ENCODE results near the gene GGA2.
"Not testable (repeated sequence)": the region's sequence is repeated elsewhere in the genome, so short reads cannot be mapped to it uniquely, and the experiment has no call there.

Gene GGA2

GRCh38 chr16:23464196-23464595, 46.1 kb downstream of the GGA2 start:
- no peak for TF ChIP-seq CTCF (IDR thresholded peaks at IDR 0.05; ENCODE audit: low read depth, low read length)
- no peak for DNase-seq (ENCODE audit: low read depth in 2 of 2)
- no peak overlapping the region for H3K4me3 ChIP-seq (replicated peaks in 1 of 2; ENCODE audit: low read depth in 2 of 2, low read length in 2 of 2)

- DNase-seq (ENCODE audit: low read depth in 2 of 2): peak; percentile 40 to 93
- H3K4me3 ChIP-seq (replicated peaks in 1 of 2; ENCODE audit: low read depth in 2 of 2, low read length in 2 of 2): not testable (repeated sequence)
Observed at GRCh38 chr16:23462994-23463393, 47.3 kb downstream of the GGA2 start.

GRCh38 chr16:23453338-23454052, 56.8 kb downstream of the GGA2 start:
- peak overlapping the region; percentile 74 to 92 for H3K4me3 ChIP-seq (replicated peaks in 1 of 2; ENCODE audit: low read depth in 2 of 2, low read length in 2 of 2)
- no peak for DNase-seq (ENCODE audit: low read depth in 2 of 2)
- TF ChIP-seq CTCF (IDR thresholded peaks at IDR 0.05; ENCODE audit: low read depth, low read length): no peak

GRCh38 chr16:23452572-23453337, 57.5 kb downstream of the GGA2 start, which contains the start of gene COG7:
Gene COG7, minus strand, starts transcription at chr16:23453189. Its CDS starts 195 bp downstream, at chr16:23452994.
- peak within 1 kb of the TSS; percentile 74 to 92 for H3K4me3 ChIP-seq (replicated peaks in 1 of 2; ENCODE audit: low read depth in 2 of 2, low read length in 2 of 2)
- no peak for TF ChIP-seq CTCF (IDR thresholded peaks at IDR 0.05; ENCODE audit: low read depth, low read length)
- DNase-seq (ENCODE audit: low read depth in 2 of 2): peak; percentile 92

- TF ChIP-seq CTCF (IDR thresholded peaks at IDR 0.05; ENCODE audit: low read depth, low read length): no peak
- DNase-seq (ENCODE audit: low read depth in 2 of 2): peak in 1 of 2 donors; percentile 12
- peak overlapping the region; percentile 74 to 92 for H3K4me3 ChIP-seq (replicated peaks in 1 of 2; ENCODE audit: low read depth in 2 of 2, low read length in 2 of 2)
Observed at GRCh38 chr16:23452221-23452571, 58.1 kb downstream of the GGA2 start.

- no peak for TF ChIP-seq CTCF (IDR thresholded peaks at IDR 0.05; ENCODE audit: low read depth, low read length)
- no peak for DNase-seq (ENCODE audit: low read depth in 2 of 2)
- H3K4me3 ChIP-seq (replicated peaks in 1 of 2; ENCODE audit: low read depth in 2 of 2, low read length in 2 of 2): no peak overlapping the region
Observed at GRCh38 chr16:23448392-23448791, 61.9 kb downstream of the GGA2 start.

GRCh38 chr16:23437542-23437941, 72.8 kb downstream of the GGA2 start:
- DNase-seq (ENCODE audit: low read depth in 2 of 2); H3K4me3 ChIP-seq (replicated peaks in 1 of 2; ENCODE audit: low read depth in 2 of 2, low read length in 2 of 2): not testable (repeated sequence)
